ENCODE data around the gene OR10G8. TPM values are rescaled to one million over a fixed set of nuclear protein-coding genes. Genes with fewer than 3 reads are reported as not detected.

OR10G8 gene
- total RNA-seq, 1 donor from 2014 or later, result not detected

- no peaks in the 10 kb centered on the region for H3K27me3 ChIP-seq
- H3K4me3 ChIP-seq, result no peak overlapping the region
- intact Hi-C loops (cut with DNase I), result no loop called here
- no peaks in the 10 kb centered on the region for H3K36me3 ChIP-seq
- no peak for DNase-seq (ENCODE audit: low spot score in 2 of 2)
- H3K9me3 ChIP-seq, result no peaks in the 10 kb centered on the region
- peaks cover 5% of the 10 kb centered on the region in 2 donors for H3K4me1 ChIP-seq
- H3K27ac ChIP-seq, result no peak overlapping the region
- TF ChIP-seq CTCF (IDR thresholded peaks at IDR 0.05), result no peak
Measured at GRCh38 chr11:124068601-124069110, 42.1 kb downstream of the OR10G8 start.

- H3K4me1 ChIP-seq, result peaks cover 5% of the 10 kb centered on the region in 2 donors
- no peak overlapping the region for H3K4me3 ChIP-seq
- intact Hi-C loops (cut with DNase I), result loop anchor here (2.0 to 10.0 kb wide), 2 partner anchors 259 to 515 kb away; no protein-coding TSS in a partner anchor
- no peaks in the 10 kb centered on the region for H3K27me3 ChIP-seq
- TF ChIP-seq CTCF (IDR thresholded peaks at IDR 0.05), result peak in 1 of 3 experiments; percentile 48
- H3K9me3 ChIP-seq, result no peaks in the 10 kb centered on the region
- H3K27ac ChIP-seq, result no peak overlapping the region
- DNase-seq (ENCODE audit: low spot score in 2 of 2), result no peak
- no peaks in the 10 kb centered on the region for H3K36me3 ChIP-seq
Measured at GRCh38 chr11:124069429-124070401, 43.1 kb downstream of the OR10G8 start.

GRCh38 chr11:124070915-124071622 lies 44.5 kb downstream of the OR10G8 start:
- Histone ChIP-seq H3K4me1 (peaks cover 5% of the 10 kb centered on the region in 2 donors), H3K27me3 (no peaks in the 10 kb centered on the region), H3K4me3 (peak overlapping the region in 1 of 2 donors; percentile 49), H3K27ac (no peak overlapping the region), H3K36me3 (no peaks in the 10 kb centered on the region), H3K9me3 (no peaks in the 10 kb centered on the region)
- intact Hi-C loops (cut with DNase I), result loop anchor here (1.0 to 10.0 kb wide), 3 partner anchors 124 to 514 kb away; no protein-coding TSS in a partner anchor
- DNase-seq (ENCODE audit: low spot score in 2 of 2), result peak in 1 of 2 donors; percentile 69
- TF ChIP-seq CTCF (IDR thresholded peaks at IDR 0.05), result peak; percentile 46 to 75 (median 75)

- H3K4me1 ChIP-seq, result peaks cover 5% of the 10 kb centered on the region in 2 donors
- H3K9me3 ChIP-seq, result no peaks in the 10 kb centered on the region
- no peaks in the 10 kb centered on the region for H3K27me3 ChIP-seq
- H3K27ac ChIP-seq, result no peak overlapping the region
- no peak for TF ChIP-seq CTCF (IDR thresholded peaks at IDR 0.05)
- intact Hi-C loops (cut with DNase I), result loop anchor here (1.0 to 10.0 kb wide), 3 partner anchors 124 to 513 kb away; no protein-coding TSS in a partner anchor
- H3K4me3 ChIP-seq, result peak overlapping the region; percentile 18 to 49
- no peak for DNase-seq (ENCODE audit: low spot score in 2 of 2)
- no peaks in the 10 kb centered on the region for H3K36me3 ChIP-seq
Measured at GRCh38 chr11:124071623-124071948, 45.0 kb downstream of the OR10G8 start.

GRCh38 chr11:124072147-124072546 lies 45.5 kb downstream of the OR10G8 start:
- Histone ChIP-seq H3K36me3 (no peaks in the 10 kb centered on the region), H3K4me1 (peaks cover 5% of the 10 kb centered on the region in 2 donors), H3K4me3 (peak overlapping the region; percentile 18 to 49), H3K27ac (no peak overlapping the region), H3K27me3 (no peaks in the 10 kb centered on the region), H3K9me3 (no peaks in the 10 kb centered on the region)
- no peak for DNase-seq (ENCODE audit: low spot score in 2 of 2)
- no peak for TF ChIP-seq CTCF (IDR thresholded peaks at IDR 0.05)
- intact Hi-C loops (cut with DNase I), result loop anchor here (10.0 kb wide), 1 partner anchor 513 kb away; no protein-coding TSS in a partner anchor
